NK-92 (cell line): ENCODE results near the gene SLC25A31.

Experiments
- DNase-seq: peaks from one replicate; lab custom pipeline; 2025; ENCODE audit not compliant: unreplicated experiment; lab: John Stamatoyannopoulos, UW

SLC25A31 gene

DNA sequence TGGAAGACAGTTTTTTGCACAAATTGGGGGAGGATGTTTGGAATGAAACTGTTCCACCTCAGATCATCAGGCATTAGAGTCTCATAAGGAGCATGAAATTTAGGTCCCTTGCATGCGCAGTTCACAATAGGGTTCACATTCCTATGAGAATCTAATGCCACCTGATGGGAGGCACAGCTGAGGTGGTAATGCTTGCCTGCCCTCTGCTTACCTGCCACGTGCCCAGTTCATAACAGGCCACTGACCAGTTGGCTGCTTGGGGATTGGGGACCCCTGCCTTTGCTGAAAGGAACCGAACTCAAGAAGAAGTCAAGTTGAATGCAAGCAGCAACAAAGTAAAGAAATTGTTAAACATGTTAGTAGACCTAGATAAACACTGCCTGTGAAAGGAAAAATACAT is 47.3 kb downstream of the SLC25A31 start:
- no peak for DNase-seq

DNA sequence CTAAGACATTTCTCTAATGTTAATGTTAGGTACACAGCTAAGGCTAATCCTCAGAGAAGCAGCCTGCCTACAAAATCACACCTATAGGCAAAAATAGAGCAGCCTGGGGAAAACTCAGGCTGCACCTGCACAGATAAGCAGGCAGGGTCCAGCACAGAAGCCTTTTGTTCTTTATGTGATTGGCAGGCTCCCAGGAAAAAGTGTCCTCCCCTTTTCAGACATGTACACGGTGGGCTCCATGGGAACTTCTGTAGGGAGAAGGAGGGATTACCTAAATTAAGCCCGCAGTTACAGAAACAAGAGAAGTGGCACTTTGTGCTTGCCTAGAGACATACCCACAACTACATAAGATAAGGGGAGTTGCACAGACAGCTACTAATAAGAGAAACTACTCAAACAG is 47.9 kb downstream of the SLC25A31 start:
- no peak for DNase-seq

- no peak for DNase-seq
Measured at GRCh38 chr4:127780598-127780997, 50.4 kb downstream of the SLC25A31 start.

GRCh38 chr4:127781300-127782024 is 51.3 kb downstream of the SLC25A31 start:
- DNase-seq: no peak

DNA sequence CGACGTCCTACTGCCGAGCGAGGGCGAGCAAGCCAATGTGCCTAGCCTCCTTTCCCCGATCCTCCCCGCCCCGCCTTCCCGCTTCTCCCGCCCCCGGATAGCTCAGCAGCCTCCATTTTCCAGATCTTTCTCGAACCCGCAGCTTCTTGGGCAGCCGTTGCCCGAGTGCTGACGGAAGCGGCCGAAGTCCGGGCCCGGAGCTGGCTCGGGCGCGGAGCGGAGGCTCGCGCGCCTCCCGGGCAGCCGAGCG is 51.8 kb downstream of the SLC25A31 start:
- DNase-seq: no peak

- no peak for DNase-seq
Measured at GRCh38 chr4:127782275-127783025, 52.2 kb downstream of the SLC25A31 start, which contains the start of gene HSPA4L. Gene HSPA4L (plus strand): TSS chr4:127782322. CDS start chr4:127782551, 229 bp downstream.

DNA sequence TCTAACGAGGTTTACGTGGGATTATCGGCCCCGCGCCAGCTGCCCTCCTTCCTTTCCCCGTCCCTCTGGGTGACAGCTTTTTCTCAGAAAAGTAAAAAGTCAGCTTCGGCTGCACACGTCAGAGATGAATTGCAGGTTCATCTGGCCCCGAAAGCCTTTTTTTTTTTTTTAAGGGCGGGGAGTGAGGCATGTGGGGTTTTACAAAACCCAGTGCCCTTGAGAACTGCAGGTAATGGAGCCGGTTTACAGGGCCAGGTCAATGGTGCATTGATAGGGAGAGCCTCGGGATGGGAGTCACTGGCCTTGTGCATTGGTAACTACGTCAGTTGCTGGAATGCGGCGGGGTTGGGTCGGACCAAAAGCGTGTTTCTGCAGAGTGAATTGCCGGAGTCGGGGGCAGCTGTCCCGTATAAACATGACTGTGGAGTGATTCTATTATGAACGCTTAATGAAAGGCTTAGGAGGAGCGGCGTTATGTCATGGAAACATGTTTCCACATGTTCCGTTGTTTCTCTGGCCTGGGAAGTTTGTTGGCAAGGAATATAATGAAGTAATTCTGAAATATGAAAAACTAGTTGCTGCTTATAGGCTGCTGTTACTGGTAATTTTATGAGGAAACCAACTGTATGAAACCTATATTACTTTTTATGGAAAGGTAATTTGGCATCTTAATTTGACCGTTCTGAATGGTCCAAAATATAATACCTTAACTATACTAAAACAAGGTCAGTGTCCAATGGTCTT is 53.0 kb downstream of the SLC25A31 start:
- no peak for DNase-seq

GRCh38 chr4:127783955-127784770 is 54.0 kb downstream of the SLC25A31 start:
- no peak for DNase-seq

- DNase-seq: no peak
Measured at GRCh38 chr4:127788517-127788916, 58.3 kb downstream of the SLC25A31 start.

GRCh38 chr4:127791391-127791790 is 61.2 kb downstream of the SLC25A31 start:
- DNase-seq: no peak

- DNase-seq: no peak
Measured at GRCh38 chr4:127793528-127793927, 63.3 kb downstream of the SLC25A31 start.

DNA sequence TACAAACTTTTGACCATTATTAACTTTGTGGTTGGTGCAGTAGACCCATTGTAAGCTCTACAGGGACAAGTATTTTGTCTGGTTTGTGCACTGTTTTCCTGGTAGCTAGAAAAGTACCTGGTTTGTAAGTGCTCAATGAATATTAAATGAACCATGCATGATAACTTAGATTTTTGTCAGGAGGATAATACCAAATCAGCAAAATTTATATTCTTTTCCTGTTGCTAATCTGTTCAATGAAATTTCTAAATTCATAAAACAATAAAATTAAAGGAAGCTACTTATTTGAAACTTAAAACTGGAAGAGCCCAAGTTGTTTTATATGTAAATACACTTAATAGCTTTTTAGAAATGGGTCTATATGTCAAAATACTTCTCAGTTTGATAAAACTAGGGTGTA is 69.5 kb downstream of the SLC25A31 start:
- DNase-seq: no peak

GRCh38 chr4:127809173-127809800 is 79.1 kb downstream of the SLC25A31 start:
- no peak for DNase-seq

GRCh38 chr4:127810551-127810950 is 80.4 kb downstream of the SLC25A31 start:
- DNase-seq: no peak

GRCh38 chr4:127822430-127822829 is 92.2 kb downstream of the SLC25A31 start:
- DNase-seq: no peak
